HG03280 (cell line): Measurements from ENCODE around the gene MSI2.

ENCODE experiments used
- ATAC-seq: cut with Tn5 transposase; IDR thresholded peaks from one replicate; pipeline ENCODE4 v1.9.1; 2021; ENCODE audit warnings: mild to moderate bottlenecking, moderate library complexity; ENCODE audit not compliant: unreplicated experiment

Gene MSI2

GRCh38 chr17:57544834-57545463, 288.6 kb downstream of the MSI2 start:
- ATAC-seq: no peak

GRCh38 chr17:57545731-57546342, 289.5 kb downstream of the MSI2 start:
- no peak for ATAC-seq

DNA sequence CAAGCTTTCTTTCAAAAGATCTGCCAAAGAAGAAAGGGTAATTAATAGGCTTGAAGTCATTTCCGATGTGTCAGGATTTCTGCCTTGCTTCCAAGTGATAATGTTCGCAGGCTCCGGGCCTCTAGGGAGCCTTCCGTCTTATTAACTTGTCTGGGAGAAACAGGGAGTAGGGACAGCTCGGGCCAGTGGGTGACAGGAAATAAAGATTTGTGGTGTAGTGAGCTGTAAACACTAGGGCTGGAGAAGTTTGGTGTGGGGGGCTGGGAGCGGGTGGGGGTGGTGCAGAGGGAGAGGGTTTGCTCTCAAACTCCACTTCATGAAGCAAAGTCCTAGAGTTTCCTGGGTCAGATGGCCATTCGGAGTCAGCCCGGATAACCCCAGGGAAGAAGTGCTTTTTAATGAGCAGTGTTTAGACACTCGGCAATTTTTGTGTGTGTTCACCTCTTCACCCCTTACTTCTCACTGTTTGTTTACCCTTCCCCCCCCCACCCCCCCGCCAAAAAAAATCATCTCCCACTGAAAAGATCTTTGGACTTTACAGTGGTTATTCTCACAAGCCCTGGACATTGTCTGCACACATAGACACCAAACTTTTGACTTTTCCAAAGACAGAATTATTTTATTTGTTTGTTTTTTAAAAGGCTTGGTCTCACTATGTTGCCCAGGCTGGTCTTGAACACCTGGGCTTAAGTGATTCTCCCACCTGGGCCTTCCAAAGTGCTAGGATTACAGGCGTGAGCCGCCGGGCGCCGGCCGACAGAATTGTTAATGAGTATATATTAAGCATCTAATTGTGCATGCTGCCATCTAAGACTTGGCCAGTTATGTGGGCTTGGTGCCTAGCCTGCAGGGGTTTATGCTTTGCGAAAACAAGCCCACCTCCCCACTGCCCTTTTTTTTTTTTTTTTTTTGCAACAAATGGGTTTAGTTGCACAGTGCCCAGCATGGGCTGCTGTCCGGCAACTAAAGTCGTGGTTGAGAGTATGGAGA, 292.4 kb downstream of the MSI2 start:
- ATAC-seq: no peak

- no peak for ATAC-seq
These were observed 293.1 kb downstream of the MSI2 start for GRCh38 chr17:57549468-57549867.

DNA sequence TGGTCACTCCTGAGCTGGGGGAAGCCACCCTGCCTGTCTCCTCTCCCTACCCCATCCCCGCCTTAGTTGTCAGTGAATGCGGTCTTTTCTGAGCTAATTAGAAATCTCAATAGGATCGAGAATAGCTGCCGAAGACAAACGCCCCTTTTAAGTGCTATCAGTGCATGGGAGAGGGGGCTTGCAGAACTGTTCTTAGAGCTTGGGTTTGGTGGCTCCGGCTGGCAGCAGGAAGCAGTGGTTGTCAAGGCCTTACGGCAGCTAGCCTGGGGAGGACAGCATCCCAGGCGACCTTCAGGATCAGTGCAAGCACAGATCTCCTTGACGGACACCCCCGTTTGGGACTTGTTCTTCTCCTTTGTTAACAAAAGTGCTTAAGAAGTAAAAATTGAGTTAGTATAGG, 293.7 kb downstream of the MSI2 start:
- ATAC-seq: no peak

- ATAC-seq: no peak
These were observed 294.5 kb downstream of the MSI2 start for GRCh38 chr17:57550668-57551315.

DNA sequence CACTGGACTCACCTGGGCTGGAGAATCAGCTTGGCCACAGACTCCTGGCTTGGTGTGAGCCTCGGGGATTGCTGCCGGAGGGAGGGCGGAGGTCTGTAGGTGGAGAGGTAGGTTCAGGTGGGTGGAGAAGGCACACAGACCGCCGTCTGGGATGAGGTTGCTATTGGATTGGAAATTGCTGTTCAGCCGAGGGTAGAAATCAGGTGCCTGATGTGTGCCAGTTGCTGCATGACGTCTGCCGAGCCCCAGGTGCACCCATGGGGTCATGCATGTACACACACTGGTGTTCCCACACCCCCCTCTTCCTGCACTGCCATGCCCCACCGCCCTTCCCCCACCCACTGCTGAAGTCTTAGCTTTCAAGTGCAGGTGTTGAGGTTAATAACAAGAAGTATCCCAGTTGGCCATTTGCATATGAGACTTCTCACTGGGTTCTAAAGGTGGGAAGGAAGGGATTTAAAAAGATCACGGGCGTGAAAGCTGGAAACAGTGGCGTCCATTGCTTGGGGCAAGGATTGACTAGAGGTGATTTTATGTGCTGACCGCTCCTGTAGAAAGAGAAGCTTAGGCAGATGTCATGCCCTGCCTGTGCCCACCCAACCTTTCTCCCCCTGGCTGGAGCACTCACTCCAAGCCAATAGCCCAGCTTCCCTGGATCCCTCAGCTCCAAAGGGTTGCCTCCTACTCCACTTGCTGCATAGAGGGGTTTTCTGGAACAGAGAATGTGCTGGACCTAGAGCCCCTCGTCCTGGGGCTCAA, 295.2 kb downstream of the MSI2 start:
- no peak for ATAC-seq

DNA sequence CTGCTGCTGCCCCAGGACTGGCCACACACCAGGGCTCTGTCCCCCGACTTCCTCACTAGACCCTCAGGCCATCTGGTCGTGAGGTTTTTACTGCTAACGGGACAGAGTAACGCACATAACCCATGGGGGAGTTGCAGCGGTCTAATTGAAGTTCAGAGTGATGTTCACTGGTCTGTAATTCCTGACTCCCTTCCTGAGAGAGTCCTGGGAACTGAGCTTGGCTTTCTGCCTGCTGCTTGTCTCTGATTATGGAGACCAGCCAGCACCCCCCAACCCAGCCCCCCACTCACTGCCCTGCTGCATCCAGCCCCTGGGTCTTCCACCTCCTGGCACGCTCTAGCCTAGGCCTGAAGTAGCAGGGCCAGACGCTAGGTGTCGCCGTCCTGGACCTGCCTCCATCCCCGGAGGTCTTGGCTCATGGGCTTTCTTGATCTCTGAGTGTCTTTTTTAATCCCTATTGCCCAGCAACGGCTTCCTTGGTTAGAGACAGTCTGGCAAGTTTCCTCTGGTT, 295.8 kb downstream of the MSI2 start:
- ATAC-seq: no peak

- no peak for ATAC-seq
These were observed 297.2 kb downstream of the MSI2 start for GRCh38 chr17:57553526-57553925.

DNA sequence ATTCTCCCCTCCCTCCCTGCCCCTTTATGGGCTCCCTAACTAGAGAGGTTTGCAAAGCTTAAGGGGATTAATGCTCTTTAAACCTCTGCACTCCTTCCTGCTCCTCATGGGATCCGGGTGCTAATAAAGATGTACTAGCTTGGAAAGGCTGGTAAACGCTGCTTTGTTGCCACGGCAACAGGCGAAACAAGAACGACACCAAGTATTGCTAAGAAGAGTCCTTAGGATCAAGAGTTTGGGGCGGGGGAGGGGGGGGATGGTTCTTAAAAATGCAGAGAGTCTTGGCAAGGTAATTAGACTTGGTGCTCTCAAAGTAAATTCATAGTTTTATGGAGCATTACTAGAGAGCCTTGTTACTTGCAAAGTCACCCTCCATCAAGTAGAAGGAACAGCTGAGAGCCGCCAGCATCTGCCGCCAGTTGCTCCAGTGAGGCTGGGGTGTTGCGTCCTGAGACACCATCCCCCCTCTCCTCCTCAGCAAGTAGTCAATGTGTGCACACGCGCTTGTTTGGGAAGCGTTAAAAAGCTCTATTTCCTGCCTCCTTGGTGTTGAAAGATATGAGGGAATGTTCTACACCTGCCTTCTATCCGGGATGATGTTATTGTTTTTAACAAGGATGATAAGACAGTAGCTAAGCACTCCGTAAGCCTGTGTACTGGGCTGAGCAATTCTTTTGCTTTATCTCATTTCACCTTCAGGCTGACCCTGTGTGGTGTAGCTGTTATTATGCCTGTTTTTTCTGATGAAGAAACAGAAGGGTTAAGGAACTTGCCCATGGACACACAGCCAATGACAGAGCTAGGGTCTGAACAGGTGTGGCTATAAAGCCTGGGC, 297.9 kb downstream of the MSI2 start:
- no peak for ATAC-seq

GRCh38 chr17:57554826-57555635, 298.7 kb downstream of the MSI2 start:
- no peak for ATAC-seq

- no peak for ATAC-seq
These were observed 299.4 kb downstream of the MSI2 start for GRCh38 chr17:57555636-57556175.

GRCh38 chr17:57556320-57556719, 300.0 kb downstream of the MSI2 start:
- ATAC-seq: no peak

DNA sequence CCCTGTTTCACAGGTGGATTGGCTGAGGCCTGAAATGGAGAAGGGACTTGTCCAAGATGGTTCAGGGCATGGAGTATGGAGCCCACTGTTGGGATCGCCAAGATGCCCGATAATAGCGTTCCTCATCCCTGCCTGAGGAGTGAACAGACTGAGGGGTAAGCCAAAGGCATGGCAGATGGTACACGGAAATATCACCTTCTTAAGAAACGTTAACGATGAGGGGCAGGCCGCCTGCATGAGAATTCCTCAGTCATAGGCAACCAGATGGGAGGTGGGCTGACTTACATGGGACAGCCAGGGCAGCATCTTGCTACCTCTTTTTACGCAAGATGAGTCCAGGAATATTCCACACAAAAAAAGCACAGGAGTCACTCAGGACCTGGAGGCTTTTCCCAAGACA, 300.7 kb downstream of the MSI2 start:
- no peak for ATAC-seq

DNA sequence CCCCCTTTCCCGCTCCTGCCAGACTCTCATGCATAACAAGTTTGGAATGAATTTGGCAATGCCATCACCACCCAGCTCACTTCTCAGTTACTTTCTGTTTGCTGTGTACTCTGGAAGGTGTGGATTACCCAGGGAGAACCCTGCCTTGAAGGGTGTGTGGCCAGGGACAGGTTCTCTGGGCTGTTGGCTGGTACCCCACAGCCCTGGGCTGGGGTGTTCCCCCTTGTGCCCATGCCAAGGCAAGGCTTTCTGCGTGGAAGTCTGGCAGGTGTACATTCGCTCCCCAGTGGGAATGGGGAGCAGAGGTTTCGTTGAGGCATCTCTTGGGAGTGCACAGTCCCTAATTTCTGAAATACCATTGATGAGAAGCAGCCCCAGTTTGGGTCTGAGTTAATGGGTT, 301.1 kb downstream of the MSI2 start:
- ATAC-seq: no peak

DNA sequence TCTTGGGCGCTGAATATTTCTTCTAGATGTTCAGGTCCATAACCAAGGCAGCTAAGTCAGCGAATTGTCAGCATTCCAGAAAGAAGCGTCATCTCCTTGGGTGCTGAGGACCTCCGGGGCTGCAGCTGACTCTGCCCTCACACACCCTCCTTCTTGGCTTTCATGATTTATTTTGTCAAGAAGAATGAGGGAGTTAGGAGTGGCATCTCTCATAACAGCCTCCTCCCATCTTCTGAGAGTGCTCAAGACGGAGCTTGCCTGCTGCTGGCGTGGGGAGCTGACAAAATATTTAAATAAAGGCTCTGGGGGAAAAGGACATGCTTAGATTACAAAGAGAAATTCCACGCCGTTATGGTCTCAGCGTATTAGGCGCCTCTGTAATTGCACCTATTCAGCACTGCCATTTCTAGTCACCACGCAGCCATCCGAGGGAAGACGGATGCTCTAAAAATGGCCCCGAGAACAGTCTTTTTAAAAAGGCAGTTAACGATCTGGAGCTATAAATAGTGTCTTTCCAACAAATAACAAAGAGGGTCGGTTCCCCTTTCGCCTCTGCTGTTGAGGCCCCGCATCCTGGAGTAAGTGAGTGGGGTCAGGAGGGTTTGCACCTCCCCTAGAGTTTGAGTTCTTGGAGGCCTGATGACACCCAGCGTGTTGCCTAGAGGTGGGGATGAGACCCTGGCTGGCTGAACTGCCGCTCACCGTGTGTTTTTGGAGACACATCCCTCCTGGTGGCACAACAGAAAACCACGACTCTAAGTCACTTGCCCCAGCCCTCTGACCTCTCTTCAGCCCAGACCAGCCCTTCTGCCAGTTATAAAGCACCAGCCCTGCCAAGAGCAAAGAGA, 301.7 kb downstream of the MSI2 start:
- ATAC-seq: no peak

- ATAC-seq: no peak
These were observed 302.9 kb downstream of the MSI2 start for GRCh38 chr17:57559226-57559625.
